Suppressor macrophage treated with lipopolysaccharide for 4 hours (primary cell): ENCODE data around the gene PROC.

Source experiments
- DNase-seq: peaks from one replicate; pipeline ENCODE4 v3.0.0-alpha.2; 2020

PROC gene

DNA sequence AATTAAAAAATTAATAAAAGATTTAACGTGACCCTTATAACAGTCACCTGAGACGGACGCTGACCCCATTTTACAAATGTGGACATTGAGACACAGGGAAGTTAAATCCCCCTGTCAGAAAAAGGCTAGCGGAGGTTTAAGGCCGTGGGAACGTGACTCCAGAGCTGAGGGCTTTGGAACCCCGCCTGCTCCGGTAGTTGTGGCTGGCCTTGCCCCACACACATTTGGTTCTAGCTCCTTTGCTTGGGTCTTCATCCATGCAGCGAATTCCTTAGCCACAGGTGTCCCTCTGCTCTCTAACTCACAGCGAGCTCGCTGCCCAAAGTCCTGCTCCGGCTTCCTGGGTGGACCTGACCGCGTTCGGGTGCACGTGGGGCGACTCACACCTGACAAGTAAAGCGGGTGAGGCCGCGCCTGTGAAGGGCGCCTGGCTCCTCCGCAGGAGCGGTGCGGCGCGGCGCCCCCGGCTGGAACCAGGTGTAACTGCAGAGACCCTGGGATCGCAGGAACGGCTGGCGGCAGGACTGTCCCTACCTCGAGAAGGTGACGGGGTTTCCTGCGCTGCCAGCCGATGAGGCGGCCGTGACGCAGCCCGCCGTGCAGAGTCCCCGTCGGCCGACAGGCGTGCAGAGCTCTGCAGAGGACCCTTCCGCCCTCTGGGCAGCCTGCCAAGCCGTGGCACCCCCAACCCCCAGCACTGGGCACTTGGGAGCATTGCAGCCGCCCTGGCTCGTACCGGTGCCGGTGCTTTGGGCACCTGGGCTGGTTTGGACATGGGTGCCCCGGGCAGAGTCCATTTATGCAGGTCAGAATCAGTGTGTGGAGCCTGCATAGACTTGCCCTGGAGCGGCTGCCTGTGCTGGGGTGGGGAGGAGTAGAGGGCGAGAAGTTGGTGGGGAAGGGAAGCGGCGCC, 2.4 kb upstream of the PROC start:
- peak; percentile 40 for DNase-seq

DNA sequence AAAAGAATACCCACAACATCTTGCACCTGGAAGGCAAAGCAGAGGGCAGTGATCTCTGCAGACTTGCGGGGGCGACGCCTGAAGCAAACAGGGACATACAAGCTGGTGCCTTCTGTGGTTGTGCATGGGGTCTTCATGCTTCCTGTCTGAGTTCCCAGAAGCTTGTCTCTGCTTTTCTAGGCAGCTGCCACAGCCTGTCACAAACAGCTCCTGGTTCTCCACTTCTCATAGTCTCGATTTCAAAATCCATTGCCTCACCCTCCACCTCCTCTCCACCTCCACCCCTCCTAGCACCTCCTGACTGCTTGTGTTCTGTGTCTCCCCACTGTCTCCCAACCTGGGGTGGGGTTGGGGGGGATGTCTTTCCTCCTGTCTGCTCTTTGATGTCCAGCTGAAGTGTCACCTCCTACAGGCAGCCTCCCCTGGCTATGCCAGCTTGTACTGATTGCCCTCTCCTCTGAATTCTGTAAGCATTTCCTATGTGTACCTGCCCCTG, 1.7 kb upstream of the PROC start:
- DNase-seq, result no peak

DNA sequence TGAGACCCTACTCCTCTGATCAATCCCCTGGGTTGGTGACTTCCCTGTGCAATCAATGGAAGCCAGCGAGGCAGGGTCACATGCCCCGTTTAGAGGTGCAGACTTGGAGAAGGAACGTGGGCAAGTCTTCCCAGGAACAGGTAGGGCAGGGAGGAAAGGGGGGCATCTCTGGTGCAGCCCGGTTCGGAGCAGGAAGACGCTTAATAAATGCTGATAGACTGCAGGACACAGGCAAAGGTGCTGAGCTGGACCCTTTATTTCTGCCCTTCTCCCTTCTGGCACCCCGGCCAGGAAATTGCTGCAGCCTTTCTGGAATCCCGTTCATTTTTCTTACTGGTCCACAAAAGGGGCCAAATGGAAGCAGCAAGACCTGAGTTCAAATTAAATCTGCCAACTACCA, 821 bp upstream of the PROC start:
- no peak for DNase-seq

DNA sequence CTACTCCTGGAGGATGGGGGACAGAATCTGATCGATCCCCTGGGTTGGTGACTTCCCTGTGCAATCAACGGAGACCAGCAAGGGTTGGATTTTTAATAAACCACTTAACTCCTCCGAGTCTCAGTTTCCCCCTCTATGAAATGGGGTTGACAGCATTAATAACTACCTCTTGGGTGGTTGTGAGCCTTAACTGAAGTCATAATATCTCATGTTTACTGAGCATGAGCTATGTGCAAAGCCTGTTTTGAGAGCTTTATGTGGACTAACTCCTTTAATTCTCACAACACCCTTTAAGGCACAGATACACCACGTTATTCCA, 844 bp downstream of the PROC start:
- DNase-seq, result no peak

DNA sequence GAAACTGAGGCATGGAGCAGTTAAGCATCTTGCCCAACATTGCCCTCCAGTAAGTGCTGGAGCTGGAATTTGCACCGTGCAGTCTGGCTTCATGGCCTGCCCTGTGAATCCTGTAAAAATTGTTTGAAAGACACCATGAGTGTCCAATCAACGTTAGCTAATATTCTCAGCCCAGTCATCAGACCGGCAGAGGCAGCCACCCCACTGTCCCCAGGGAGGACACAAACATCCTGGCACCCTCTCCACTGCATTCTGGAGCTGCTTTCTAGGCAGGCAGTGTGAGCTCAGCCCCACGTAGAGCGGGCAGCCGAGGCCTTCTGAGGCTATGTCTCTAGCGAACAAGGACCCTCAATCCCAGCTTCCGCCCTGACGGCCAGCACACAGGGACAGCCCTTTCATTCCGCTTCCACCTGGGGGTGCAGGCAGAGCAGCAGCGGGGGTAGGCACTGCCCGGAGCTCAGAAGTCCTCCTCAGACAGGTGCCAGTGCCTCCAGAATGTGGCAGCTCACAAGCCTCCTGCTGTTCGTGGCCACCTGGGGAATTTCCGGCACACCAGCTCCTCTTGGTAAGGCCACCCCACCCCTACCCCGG, 1.3 kb downstream of the PROC start:
- DNase-seq, result no peak

DNA sequence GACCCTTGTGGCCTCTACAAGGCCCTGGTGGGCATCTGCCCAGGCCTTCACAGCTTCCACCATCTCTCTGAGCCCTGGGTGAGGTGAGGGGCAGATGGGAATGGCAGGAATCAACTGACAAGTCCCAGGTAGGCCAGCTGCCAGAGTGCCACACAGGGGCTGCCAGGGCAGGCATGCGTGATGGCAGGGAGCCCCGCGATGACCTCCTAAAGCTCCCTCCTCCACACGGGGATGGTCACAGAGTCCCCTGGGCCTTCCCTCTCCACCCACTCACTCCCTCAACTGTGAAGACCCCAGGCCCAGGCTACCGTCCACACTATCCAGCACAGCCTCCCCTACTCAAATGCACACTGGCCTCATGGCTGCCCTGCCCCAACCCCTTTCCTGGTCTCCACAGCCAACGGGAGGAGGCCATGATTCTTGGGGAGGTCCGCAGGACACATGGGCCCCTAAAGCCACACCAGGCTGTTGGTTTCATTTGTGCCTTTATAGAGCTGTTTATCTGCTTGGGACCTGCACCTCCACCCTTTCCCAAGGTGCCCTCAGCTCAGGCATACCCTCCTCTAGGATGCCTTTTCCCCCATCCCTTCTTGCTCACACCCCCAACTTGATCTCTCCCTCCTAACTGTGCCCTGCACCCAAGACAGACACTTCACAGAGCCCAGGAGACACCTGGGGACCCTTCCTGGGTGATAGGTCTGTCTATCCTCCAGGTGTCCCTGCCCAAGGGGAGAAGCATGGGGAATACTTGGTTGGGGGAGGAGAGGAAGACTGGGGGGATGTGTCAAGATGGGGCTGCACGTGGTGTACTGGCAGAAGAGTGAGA, 2.0 kb downstream of the PROC start:
- DNase-seq, result no peak

DNA sequence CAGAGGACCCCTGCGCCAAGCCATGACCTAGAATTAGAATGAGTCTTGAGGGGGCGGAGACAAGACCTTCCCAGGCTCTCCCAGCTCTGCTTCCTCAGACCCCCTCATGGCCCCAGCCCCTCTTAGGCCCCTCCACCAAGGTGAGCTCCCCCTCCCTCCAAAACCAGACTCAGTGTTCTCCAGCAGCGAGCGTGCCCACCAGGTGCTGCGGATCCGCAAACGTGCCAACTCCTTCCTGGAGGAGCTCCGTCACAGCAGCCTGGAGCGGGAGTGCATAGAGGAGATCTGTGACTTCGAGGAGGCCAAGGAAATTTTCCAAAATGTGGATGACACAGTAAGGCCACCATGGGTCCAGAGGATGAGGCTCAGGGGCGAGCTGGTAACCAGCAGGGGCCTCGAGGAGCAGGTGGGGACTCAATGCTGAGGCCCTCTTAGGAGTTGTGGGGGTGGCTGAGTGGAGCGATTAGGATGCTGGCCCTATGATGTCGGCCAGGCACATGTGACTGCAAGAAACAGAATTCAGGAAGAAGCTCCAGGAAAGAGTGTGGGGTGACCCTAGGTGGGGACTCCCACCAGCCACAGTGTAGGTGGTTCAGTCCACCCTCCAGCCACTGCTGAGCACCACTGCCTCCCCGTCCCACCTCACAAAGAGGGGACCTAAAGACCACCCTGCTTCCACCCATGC, 3.0 kb downstream of the PROC start:
- no peak for DNase-seq

DNA sequence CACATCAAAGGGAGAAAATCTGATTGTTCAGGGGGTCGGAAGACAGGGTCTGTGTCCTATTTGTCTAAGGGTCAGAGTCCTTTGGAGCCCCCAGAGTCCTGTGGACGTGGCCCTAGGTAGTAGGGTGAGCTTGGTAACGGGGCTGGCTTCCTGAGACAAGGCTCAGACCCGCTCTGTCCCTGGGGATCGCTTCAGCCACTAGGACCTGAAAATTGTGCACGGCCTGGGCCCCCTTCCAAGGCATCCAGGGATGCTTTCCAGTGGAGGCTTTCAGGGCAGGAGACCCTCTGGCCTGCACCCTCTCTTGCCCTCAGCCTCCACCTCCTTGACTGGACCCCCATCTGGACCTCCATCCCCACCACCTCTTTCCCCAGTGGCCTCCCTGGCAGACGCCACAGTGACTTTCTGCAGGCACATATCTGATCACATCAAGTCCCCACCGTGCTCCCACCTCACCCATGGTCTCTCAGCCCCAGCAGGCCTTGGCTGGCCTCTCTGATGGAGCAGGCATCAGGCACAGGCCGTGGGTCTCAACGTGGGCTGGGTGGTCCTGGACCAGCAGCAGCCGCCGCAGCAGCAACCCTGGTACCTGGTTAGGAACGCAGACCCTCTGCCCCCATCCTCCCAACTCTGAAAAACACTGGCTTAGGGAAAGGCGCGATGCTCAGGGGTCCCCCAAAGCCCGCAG, 3.8 kb downstream of the PROC start:
- no peak for DNase-seq

DNA sequence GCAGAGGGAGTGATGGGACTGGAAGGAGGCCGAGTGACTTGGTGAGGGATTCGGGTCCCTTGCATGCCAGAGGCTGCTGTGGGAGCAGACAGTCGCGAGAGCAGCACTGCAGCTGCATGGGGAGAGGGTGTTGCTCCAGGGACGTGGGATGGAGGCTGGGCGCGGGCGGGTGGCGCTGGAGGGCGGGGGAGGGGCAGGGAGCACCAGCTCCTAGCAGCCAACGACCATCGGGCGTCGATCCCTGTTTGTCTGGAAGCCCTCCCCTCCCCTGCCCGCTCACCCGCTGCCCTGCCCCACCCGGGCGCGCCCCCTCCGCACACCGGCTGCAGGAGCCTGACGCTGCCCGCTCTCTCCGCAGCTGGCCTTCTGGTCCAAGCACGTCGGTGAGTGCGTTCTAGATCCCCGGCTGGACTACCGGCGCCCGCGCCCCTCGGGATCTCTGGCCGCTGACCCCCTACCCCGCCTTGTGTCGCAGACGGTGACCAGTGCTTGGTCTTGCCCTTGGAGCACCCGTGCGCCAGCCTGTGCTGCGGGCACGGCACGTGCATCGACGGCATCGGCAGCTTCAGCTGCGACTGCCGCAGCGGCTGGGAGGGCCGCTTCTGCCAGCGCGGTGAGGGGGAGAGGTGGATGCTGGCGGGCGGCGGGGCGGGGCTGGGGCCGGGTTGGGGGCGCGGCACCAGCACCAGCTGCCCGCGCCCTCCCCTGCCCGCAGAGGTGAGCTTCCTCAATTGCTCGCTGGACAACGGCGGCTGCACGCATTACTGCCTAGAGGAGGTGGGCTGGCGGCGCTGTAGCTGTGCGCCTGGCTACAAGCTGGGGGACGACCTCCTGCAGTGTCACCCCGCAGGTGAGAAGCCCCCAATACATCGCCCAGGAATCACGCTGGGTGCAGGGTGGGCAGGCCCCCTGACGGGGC, 4.6 kb downstream of the PROC start:
- DNase-seq, result peak; percentile 21

DNA sequence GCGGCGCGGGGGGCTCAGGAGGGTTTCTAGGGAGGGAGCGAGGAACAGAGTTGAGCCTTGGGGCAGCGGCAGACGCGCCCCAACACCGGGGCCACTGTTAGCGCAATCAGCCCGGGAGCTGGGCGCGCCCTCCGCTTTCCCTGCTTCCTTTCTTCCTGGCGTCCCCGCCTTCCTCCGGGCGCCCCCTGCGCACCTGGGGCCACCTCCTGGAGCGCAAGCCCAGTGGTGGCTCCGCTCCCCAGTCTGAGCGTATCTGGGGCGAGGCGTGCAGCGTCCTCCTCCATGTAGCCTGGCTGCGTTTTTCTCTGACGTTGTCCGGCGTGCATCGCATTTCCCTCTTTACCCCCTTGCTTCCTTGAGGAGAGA, 5.2 kb downstream of the PROC start:
- DNase-seq, result no peak

DNA sequence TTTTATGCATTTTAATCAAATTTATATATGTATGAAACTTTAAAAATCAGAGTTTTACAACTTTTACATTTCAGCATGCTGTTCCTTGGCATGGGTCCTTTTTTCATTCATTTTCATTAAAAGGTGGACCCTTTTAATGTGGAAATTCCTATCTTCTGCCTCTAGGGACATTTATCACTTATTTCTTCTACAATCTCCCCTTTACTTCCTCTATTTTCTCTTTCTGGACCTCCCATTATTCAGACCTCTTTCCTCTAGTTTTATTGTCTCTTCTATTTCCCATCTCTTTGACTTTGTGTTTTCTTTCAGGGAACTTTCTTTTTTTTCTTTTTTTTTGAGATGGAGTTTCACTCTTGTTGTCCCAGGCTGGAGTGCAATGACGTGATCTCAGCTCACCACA, 5.7 kb downstream of the PROC start:
- no peak for DNase-seq

DNA sequence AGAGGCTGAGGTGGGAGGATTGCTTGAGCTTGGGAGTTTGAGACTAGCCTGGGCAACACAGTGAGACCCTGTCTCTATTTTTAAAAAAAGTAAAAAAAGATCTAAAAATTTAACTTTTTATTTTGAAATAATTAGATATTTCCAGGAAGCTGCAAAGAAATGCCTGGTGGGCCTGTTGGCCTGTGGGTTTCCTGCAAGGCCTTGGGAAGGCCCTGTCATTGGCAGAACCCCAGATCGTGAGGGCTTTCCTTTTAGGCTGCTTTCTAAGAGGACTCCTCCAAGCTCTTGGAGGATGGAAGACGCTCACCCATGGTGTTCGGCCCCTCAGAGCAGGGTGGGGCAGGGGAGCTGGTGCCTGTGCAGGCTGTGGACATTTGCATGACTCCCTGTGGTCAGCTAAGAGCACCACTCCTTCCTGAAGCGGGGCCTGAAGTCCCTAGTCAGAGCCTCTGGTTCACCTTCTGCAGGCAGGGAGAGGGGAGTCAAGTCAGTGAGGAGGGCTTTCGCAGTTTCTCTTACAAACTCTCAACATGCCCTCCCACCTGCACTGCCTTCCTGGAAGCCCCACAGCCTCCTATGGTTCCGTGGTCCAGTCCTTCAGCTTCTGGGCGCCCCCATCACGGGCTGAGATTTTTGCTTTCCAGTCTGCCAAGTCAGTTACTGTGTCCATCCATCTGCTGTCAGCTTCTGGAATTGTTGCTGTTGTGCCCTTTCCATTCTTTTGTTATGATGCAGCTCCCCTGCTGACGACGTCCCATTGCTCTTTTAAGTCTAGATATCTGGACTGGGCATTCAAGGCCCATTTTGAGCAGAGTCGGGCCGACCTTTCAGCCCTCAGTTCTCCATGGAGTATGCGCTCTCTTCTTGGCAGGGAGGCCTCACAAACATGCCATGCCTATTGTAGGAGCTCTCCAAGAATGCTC, 6.6 kb downstream of the PROC start:
- DNase-seq, result no peak

DNA sequence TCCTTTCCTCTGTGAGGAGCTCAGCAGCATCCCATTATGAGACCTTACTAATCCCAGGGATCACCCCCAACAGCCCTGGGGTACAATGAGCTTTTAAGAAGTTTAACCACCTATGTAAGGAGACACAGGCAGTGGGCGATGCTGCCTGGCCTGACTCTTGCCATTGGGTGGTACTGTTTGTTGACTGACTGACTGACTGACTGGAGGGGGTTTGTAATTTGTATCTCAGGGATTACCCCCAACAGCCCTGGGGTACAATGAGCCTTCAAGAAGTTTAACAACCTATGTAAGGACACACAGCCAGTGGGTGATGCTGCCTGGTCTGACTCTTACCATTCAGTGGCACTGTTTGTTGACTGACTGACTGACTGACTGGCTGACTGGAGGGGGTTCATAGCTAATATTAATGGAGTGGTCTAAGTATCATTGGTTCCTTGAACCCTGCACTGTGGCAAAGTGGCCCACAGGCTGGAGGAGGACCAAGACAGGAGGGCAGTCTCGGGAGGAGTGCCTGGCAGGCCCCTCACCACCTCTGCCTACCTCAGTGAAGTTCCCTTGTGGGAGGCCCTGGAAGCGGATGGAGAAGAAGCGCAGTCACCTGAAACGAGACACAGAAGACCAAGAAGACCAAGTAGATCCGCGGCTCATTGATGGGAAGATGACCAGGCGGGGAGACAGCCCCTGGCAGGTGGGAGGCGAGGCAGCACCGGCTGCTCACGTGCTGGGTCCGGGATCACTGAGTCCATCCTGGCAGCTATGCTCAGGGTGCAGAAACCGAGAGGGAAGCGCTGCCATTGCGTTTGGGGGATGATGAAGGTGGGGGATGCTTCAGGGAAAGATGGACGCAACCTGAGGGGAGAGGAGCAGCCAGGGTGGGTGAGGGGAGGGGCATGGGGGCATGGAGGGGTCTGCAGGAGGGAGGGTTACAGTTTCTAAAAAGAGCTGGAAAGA, 7.6 kb downstream of the PROC start:
- no peak for DNase-seq

DNA sequence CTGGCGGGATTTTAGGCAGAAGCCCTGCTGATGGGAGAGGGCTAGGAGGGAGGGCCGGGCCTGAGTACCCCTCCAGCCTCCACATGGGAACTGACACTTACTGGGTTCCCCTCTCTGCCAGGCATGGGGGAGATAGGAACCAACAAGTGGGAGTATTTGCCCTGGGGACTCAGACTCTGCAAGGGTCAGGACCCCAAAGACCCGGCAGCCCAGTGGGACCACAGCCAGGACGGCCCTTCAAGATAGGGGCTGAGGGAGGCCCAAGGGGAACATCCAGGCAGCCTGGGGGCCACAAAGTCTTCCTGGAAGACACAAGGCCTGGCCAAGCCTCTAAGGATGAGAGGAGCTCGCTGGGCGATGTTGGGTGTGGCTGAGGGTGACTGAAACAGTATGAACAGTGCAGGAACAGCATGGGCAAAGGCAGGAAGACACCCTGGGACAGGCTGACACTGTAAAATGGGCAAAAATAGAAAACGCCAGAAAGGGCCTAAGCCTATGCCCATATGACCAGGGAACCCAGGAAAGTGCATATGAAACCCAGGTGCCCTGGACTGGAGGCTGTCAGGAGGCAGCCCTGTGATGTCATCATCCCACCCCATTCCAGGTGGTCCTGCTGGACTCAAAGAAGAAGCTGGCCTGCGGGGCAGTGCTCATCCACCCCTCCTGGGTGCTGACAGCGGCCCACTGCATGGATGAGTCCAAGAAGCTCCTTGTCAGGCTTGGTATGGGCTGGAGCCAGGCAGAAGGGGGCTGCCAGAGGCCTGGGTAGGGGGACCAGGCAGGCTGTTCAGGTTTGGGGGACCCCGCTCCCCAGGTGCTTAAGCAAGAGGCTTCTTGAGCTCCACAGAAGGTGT, 8.5 kb downstream of the PROC start:
- DNase-seq, result no peak

DNA sequence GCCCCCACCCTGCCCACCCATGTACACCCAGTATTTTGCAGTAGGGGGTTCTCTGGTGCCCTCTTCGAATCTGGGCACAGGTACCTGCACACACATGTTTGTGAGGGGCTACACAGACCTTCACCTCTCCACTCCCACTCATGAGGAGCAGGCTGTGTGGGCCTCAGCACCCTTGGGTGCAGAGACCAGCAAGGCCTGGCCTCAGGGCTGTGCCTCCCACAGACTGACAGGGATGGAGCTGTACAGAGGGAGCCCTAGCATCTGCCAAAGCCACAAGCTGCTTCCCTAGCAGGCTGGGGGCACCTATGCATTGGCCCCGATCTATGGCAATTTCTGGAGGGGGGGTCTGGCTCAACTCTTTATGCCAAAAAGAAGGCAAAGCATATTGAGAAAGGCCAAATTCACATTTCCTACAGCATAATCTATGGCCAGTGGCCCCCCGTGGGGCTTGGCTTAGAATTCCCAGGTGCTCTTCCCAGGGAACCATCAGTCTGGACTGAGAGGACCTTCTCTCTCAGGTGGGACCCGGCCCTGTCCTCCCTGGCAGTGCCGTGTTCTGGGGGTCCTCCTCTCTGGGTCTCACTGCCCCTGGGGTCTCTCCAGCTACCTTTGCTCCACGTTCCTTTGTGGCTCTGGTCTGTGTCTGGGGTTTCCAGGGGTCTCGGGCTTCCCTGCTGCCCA, 9.3 kb downstream of the PROC start:
- no peak for DNase-seq

DNA sequence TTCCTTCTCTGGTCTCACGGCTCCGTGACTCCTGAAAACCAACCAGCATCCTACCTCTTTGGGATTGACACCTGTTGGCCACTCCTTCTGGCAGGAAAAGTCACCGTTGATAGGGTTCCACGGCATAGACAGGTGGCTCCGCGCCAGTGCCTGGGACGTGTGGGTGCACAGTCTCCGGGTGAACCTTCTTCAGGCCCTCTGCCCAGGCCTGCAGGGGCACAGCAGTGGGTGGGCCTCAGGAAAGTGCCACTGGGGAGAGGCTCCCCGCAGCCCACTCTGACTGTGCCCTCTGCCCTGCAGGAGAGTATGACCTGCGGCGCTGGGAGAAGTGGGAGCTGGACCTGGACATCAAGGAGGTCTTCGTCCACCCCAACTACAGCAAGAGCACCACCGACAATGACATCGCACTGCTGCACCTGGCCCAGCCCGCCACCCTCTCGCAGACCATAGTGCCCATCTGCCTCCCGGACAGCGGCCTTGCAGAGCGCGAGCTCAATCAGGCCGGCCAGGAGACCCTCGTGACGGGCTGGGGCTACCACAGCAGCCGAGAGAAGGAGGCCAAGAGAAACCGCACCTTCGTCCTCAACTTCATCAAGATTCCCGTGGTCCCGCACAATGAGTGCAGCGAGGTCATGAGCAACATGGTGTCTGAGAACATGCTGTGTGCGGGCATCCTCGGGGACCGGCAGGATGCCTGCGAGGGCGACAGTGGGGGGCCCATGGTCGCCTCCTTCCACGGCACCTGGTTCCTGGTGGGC, 10.0 kb downstream of the PROC start:
- DNase-seq, result no peak

DNA sequence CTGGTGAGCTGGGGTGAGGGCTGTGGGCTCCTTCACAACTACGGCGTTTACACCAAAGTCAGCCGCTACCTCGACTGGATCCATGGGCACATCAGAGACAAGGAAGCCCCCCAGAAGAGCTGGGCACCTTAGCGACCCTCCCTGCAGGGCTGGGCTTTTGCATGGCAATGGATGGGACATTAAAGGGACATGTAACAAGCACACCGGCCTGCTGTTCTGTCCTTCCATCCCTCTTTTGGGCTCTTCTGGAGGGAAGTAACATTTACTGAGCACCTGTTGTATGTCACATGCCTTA, 10.5 kb downstream of the PROC start:
- no peak for DNase-seq
